NCI-H146 treated with DMSO at 0.1 percent for 48 hours (cell line): ENCODE data around the gene KRT17.
"Not testable (repeated sequence)": the region's sequence is repeated elsewhere in the genome, so short reads cannot be mapped to it uniquely, and the experiment has no call there.

Experiments used
- DNase-seq: peaks from one replicate; lab custom pipeline; 2025; ENCODE audit not compliant: unreplicated experiment; lab: John Stamatoyannopoulos, UW

The KRT17 gene

DNA sequence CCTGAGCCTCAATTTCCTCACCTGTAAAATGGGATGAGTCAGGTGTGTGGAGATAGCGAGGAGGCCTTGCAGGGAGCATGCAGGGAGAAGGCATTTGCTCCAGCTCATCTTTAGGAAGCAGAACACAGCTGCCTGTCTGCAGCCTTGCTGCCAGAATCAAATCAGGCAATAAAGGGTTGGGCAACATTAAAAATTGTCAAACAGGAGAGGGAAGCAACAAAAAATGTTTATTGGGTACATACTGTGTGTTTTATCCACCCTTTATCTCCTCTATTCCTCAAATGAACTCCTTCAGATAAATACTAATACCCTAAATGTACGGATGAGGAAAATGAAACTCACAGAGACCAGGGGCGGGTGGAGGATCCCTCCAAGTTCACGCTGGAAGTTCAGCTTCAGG is 24.1 kb downstream of the KRT17 start:
- no peak for DNase-seq

DNA sequence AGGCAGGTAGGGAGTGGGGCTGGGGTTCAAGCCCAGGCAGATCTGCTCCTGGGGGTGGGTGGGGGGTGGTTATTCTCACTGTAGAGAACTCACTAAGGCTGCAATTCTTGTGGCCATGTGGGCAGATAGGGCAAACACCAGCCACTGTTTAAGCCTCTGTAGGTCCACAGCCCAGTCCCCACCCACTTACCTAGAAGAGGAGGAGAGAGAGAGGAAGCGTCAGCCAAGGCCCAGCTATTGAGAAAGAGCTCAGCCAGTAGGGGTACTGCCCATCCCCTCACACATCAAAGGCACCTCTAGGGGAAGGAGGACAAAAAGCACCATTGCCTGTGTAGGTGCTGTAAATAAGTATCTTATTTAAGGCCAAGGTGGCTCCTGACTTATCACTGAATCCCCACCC is 24.7 kb downstream of the KRT17 start:
- no peak for DNase-seq

- no peak for DNase-seq
Measured at GRCh38 chr17:41595585-41595984, 28.8 kb downstream of the KRT17 start.

GRCh38 chr17:41594363-41594915 is 29.9 kb downstream of the KRT17 start:
- no peak for DNase-seq

GRCh38 chr17:41593306-41593981 is 30.9 kb downstream of the KRT17 start:
- DNase-seq, result no peak

- DNase-seq, result no peak
Measured at GRCh38 chr17:41592601-41593305, 31.6 kb downstream of the KRT17 start.

GRCh38 chr17:41589301-41589700 is 35.1 kb downstream of the KRT17 start:
- DNase-seq, result no peak

- no peak for DNase-seq
Measured at GRCh38 chr17:41588126-41588810, 36.1 kb downstream of the KRT17 start.

GRCh38 chr17:41586863-41587495 is 37.4 kb downstream of the KRT17 start, which contains the start of gene KRT14:
KRT14 (minus strand) TSS chr17:41586895; CDS start chr17:41586834, 61 bp downstream.
- no peak for DNase-seq

GRCh38 chr17:41585301-41586056 is 38.9 kb downstream of the KRT17 start:
- no peak for DNase-seq

DNA sequence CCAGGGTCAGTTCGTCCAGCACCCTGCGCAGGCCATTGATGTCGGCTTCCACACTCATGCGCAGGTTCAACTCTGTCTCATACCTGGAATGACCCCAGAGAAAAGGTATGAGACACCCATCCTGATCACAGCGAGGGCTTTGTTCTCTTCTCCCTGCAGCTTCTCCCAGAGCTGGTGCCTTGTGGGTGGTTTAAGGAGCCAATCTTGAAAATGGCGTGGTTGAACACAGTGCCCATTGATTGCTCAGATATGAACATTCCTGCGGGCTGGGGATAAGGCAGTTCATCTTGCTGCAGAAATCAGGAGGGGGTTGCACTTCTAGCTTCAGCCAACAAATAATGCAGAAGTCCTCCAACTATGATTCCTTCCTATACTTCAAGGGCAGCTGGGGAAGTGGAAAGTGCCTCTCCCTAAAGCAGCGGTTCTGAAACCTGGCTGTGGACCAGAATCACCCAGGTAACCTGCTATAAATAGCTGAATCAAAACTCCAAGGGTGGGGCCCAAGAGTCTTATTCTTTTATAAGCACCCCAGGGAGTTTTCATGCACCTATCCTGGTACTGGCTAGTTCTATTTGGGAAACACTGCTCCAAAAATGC is 39.9 kb downstream of the KRT17 start:
- DNase-seq, result not testable (repeated sequence)

DNA sequence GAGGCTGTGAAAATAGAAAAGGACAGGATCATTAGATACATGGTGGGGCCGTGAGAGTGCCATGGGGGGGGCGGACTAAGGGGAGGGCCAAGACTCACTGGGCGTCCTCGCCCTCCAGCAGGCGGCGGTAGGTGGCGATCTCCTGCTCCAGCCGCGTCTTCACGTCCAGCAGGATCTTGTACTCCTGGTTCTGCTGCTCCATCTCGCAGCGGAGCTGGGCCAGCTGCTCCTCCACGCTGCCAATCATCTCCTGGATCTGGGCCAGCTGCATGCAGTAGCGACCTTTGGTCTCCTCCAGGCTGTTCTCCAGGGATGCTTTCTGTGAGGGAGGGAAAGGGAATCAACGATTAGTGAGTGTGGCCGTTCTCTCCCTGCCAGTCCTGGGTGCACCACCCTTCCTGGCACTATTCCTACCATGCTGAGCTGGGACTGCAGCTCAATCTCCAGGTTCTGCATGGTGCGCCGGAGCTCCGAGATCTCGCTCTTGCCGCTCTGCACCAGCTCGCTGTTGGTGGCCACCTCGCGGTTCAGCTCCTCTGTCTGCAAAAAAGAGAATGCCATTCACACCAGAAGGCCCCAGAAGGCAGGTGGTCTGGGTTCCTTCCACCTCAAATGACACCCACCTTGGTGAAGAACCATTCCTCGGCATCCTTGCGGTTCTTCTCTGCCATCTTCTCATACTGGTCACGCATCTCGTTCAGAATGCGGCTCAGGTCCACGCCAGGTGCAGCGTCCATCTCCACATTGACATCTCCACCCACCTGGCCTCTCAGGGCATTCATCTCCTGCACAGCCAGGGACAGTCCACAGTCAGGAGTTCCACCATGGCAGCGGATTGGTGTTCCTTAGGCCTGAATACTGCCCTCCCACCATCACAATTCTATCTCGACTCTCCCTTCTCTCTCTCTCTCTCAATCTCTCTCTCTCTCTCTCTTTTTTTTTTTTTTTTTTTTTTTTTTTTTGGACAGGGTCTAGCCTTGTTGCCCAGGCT is 40.9 kb downstream of the KRT17 start:
- DNase-seq, result no peak

DNA sequence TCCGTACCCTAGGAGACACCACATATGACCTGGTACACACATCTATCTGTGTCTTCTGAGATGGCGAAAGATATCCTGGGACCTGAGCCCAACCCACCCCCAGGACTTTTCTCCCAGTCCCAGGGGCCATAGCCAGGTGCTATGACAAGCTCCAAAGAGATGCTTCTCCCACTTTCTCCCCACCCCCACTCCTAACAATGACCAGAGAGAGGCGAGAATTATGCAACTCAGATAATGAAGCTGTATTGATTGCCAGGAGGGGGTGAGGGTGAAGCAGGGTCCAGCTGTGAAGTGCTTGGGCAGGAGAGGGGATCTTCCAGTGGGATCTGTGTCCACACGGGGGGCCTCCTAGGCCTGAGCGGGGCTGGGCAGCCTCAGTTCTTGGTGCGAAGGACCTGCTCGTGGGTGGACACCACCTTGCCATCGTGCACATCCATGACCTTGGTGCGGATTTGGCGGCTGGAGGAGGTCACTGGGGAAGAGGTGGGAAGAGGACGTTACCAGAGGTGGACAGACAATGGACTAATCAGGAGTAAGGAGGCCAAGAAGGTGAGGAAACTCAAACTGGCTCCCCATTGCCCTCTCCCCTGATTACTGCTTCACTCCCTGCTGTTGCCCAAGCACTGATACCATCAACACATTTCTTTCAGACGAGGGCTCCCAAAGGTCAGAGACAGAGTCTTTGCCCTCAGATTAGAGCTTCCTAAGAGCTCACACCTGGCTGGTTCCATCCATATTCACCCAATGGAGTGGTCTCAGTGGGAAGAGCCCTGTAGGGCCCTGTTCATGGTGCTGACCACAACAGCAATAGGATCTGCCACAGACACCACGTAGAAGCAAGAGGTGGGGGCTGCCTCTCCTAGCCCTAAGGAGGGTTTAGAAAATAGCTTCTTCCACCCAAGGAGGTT is 42.1 kb downstream of the KRT17 start:
- not testable (repeated sequence) for DNase-seq

- DNase-seq, result no peak
Measured at GRCh38 chr17:41581366-41582060, 42.9 kb downstream of the KRT17 start.

DNA sequence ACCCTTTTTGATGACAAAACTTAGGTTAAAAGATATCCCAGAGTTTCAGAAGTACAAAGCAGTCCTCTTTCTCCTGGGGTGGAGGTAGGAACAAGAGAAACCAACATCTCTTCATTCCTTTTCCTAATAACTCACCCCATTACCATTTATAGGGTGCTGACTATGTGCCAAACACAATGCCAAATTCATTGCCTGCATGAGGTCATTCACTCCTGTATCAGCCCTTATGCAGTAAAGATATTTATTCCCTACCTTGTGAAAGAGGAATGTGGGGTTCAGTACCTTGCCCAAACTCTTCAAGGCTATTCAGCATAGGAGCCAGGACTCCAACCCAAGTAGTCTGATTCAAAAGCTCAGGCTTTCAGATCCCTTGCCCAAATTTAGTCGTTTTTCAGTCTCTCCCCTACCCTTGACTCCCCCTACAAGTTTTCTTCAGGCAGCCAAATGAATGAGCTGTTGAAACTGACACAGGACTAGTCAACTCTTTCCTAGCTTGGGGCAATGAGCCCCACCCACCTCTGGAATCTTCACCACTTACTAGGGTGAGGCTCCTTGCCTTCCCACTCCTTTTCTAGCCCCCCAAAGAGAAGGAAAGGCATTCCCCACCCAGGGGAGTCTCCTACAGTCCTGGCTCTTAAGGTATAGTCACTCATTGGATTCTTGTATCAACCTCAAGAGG is 43.5 kb downstream of the KRT17 start:
- no peak for DNase-seq

DNA sequence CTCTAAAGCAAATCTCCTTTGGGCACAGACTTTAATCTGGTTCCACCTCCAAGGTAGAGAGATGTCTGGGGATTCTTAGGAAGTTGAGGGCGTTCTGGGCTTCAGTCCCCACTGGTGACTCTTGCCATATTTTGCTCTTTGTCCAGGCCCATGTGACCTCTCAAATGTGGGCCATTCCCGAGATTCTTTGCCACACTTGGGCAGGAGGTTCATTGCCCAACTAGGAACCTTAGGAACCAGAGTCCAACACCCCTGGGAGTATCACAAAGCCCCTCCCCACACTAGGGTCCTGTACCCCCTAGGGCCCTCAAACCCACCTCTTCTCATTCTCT is 44.2 kb downstream of the KRT17 start:
- DNase-seq, result no peak
